Posterior cingulate gyrus (tissue), 11 donors: ENCODE measurements around the gene OOSP3.
"Not testable (repeated sequence)": the region's sequence is repeated elsewhere in the genome, so short reads cannot be mapped to it uniquely, and the experiment has no call there.

Source experiments
- DNase-seq, 10 donors: peaks; one replicate each; pipeline versions ENCODE4 v3.0.0 to v3.0.0-alpha.2; 2020 to 2021; ENCODE audit warnings: mixed read lengths in 3 of 10
- intact Hi-C: fragments of 100-400 bp; cut with DNase I; formaldehyde crosslinking; loops from one replicate; pipeline ENCODE4 v1.15.1; 2023

Gene OOSP3, protein sequence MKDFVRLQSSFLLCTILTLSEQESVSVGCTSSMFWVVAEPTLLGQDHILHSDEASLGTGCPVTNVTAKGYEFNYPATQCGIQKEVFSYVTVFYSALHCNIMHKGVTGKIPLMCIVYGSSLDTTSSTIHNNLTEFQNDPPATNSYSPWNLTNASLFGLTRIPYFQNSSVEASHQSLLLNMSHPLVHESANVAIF

GRCh38 chr11:59878575-59878974 lies at the start of gene OOSP3:
OOSP3 (plus strand) TSS chr11:59878782; CDS start chr11:59878809, 27 bp downstream.
- intact Hi-C loops, result no loop called here
- DNase-seq, result no peak

GRCh38 chr11:59829358-59829757 lies 49.2 kb upstream of the OOSP3 start:
- intact Hi-C loops, result no loop called here

GRCh38 chr11:59833602-59834001 lies 45.0 kb upstream of the OOSP3 start:
- DNase-seq, result no peak
- intact Hi-C loops, result no loop called here

More at GRCh38 chr11:59829358-59829757, 49.2 kb upstream of the OOSP3 start:
- DNase-seq, result no peak

DNA sequence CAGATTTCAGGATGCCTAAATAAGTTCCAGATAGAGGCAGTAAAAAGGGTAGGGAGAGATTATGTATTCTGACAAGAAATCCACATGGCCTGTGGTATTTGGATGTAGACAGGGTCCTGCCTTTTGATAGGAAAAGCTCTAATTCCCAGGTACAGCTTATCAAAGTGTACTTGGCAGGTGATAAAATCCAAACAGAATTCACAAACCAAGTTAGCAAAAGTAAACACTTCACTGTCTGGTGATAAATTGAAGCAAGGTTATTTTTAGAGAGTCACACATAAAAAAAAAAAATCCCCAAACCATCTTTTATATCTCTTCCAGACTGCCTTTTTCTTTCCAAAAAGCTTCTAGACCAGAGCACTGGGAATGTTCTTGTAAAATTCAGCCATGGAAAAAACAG lies 39.0 kb upstream of the OOSP3 start:
- no peak for DNase-seq
- intact Hi-C loops, result no loop called here

GRCh38 chr11:59841514-59841913 lies 37.1 kb upstream of the OOSP3 start:
- intact Hi-C loops, result no loop called here
- DNase-seq, result no peak

DNA sequence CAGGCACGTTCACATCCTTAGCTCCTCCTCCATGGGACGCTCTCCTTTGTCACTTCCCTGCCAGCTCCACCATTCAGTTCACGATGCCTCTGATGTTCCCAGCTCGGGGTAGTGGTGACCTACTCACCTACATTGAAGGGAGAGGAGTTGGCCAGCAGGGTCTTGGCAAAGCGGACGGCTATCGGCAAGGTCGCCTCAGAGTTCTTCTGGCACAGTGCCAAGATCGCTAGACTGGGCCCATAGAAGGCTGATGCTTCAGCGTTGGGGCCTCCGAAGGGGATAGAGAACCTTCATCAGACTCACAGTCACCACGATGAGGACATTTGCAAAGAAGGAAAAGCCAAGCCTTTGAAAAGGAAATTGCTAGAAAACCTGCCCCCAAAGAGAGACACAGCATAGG lies 36.3 kb upstream of the OOSP3 start:
- intact Hi-C loops, result no loop called here
- no peak for DNase-seq

DNA sequence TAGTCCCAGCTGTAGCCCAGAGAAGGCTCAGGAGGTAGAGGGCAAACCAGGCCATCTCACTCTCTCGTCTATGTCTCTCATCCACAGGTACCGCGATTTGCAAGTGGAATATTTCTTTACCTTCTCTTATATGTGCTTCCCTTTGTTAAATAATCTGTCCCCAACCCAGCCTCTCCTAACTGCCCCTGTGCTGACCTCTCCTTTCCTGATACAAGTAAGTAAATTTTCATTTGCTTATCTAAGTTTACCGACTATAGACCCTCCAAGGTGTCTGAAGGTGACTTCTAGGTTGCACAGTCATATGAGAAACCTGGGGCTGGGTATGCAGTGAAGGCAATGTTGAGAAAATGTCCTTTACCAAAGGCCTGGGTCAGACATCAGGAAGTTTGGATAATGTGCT lies 33.2 kb upstream of the OOSP3 start, which contains the start of gene CBLIF:
Gene CBLIF (minus strand): TSS at position 101 of the 400 bp plus-strand sequence. CDS start 46 bp downstream, at position 55.
- intact Hi-C loops, result no loop called here
- no peak for DNase-seq

GRCh38 chr11:59846556-59846955 lies 32.0 kb upstream of the OOSP3 start:
- intact Hi-C loops, result no loop called here
- DNase-seq, result no peak

- DNase-seq, result no peak
- intact Hi-C loops, result no loop called here
Measured at GRCh38 chr11:59847626-59848025, 31.0 kb upstream of the OOSP3 start.

DNA sequence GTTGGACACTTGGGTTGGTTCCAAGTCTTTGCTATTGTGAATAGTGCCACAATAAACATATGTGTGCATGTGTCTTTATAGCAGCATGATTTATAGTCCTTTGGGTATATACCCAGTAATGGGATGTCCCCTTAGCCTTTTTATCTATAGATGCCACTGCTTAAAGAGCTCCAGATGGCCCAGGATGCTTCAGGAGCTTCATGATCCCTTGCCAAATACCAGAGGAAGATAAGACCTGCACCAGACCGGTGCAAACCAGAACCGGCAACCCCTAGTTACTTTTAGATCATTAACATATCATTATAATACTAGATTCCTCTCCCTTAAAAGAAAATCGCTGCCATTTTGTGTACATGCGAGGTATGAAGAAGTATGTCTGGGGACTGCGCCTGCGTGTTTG lies 30.1 kb upstream of the OOSP3 start:
- DNase-seq, intact Hi-C loops: not testable (repeated sequence)

DNA sequence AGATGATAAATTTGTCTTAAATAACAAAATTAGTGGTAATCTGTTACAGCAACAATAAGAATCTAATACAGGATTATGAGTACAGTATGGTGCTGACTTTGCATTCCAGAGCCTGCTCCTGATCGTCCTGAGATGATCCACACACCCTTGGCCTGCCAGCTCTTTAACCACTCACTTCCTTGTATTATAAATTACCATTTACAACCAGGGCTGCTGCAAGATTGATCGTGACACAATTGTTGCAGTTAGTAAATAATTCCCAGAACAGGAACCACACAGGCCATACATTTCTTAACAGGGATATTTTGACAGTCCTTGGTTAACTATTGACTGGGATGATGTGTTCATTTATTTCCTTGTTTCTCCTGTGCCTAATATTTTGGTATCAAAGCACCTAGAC lies 29.5 kb upstream of the OOSP3 start:
- DNase-seq, result no peak
- intact Hi-C loops, result no loop called here

- DNase-seq, intact Hi-C loops: not testable (repeated sequence)
Measured at GRCh38 chr11:59849551-59849950, 29.0 kb upstream of the OOSP3 start.

GRCh38 chr11:59851416-59851815 lies 27.2 kb upstream of the OOSP3 start:
- DNase-seq, intact Hi-C loops: not testable (repeated sequence)

- DNase-seq, result no peak
- intact Hi-C loops, result no loop called here
Measured at GRCh38 chr11:59854871-59855270, 23.7 kb upstream of the OOSP3 start.

DNA sequence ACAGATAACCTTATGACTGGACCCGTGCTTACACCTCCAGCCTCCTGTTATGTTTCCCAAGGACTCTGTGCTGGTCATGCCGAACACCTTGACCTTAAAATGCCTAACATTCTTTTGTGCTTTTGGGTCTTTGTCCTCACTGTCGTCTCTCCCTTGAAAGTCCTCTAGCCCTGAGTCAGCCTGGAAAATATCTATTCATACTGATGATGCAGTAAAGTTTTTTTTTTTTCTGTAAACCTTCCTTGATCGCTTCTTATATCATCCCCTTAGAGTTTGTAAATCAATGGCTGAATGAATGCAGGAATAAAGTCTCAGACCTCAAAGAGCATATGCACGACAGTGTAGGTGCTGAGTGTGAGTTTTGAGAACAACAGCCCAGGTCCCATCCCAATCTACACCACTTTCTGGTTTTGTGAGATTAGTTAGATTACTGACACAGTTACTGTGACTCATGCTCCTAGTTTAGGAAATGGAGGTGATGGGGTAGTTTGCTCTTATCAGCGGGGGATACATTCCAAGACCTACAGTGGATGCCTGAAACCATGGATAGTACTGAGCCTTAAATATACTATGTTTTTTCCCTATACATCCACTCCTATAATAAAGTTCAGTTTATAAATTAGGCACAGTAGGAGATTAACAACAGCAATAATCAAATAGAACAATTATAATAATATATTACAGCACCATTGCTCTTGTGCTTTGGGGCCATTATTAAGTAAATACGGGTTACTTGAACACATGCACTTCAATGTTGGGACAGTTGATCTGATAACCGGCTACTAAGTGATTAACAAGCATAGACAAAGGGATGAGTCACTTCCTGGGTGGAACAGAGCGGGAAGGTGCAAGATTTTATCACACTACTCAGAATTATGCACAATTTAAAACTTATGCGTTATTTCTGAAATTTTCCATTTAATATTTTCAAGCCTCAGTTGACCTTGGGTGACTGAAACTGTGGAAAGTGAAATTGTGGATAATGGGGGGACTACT lies 20.8 kb upstream of the OOSP3 start:
- intact Hi-C loops, result no loop called here
- DNase-seq, result no peak

- no peak for DNase-seq
- intact Hi-C loops, result no loop called here
Measured at GRCh38 chr11:59859673-59860072, 18.9 kb upstream of the OOSP3 start.

- no peak for DNase-seq
- intact Hi-C loops, result no loop called here
Measured at GRCh38 chr11:59862252-59862651, 16.3 kb upstream of the OOSP3 start.

GRCh38 chr11:59865031-59865430 lies 13.6 kb upstream of the OOSP3 start:
- intact Hi-C loops, result no loop called here
- DNase-seq, result no peak

GRCh38 chr11:59866397-59866796 lies 12.2 kb upstream of the OOSP3 start, which contains the start of gene TCN1:
TCN1 (minus strand) TSS chr11:59866487; CDS start chr11:59866470, 17 bp downstream.
- no peak for DNase-seq
- intact Hi-C loops, result no loop called here

DNA sequence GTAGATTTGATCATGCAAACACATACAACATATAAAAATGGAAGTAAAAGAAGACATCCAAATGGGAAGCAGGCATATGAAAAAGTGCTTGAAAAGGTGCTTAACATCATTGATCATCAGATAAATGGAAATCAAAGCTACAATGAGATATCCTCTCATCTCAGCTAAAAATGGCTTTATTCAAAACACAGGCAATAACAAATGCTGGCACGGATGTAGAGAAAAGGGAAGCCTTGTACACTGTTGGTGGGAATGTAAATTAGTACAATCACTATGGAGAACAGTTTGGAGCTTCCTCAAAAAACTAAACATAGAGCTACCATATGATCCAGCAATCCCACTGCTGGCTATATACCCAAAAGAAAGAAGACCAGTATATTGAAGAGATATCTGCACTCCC lies 11.7 kb upstream of the OOSP3 start:
- intact Hi-C loops, result no loop called here
- DNase-seq, result no peak

- no peak for DNase-seq
- intact Hi-C loops, result no loop called here
Measured at GRCh38 chr11:59867946-59868345, 10.6 kb upstream of the OOSP3 start.

DNA sequence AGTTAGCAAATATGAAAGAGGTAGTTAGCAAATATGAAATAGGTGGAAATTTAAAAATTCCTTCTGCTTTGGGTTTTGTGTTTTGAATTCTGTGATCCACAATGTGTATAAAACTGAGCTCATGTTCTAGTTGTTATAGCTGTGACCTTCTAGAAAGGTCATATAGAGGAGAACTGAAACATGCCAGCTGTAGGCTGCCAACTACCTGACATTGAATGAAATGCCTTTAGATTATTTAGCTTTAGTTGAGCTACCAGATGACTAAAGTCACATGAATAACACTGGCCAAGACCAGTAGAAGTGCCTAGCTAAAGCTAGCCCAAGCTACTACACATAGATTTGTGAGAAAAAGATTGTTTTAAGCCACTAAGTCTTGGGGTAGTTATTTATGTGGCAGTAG lies 6.5 kb upstream of the OOSP3 start:
- intact Hi-C loops, result no loop called here
- DNase-seq, result no peak
